HuH-7 (cell line): ENCODE measurements around the gene GALNT14.

Source experiments
- DNase-seq: peaks from one replicate; pipeline ENCODE4 v3.0.0; 2011; ENCODE audit warnings: low spot score

The GALNT14 gene

GRCh38 chr2:30894498-30895119 is 243.6 kb downstream of the GALNT14 start:
- DNase-seq: no peak

GRCh38 chr2:30888852-30889409 is 249.3 kb downstream of the GALNT14 start:
- no peak for DNase-seq

- no peak for DNase-seq
Observed at GRCh38 chr2:30886080-30886479, 252.2 kb downstream of the GALNT14 start.

GRCh38 chr2:30883822-30884221 is 254.4 kb downstream of the GALNT14 start:
- DNase-seq: no peak

GRCh38 chr2:30883184-30883583 is 255.1 kb downstream of the GALNT14 start:
- DNase-seq: no peak

GRCh38 chr2:30880516-30880915 is 257.7 kb downstream of the GALNT14 start:
- DNase-seq: no peak

- DNase-seq: no peak
Observed at GRCh38 chr2:30877833-30878232, 260.4 kb downstream of the GALNT14 start.

GRCh38 chr2:30872797-30873196 is 265.4 kb downstream of the GALNT14 start:
- no peak for DNase-seq

GRCh38 chr2:30871980-30872789 is 266.1 kb downstream of the GALNT14 start:
- no peak for DNase-seq

GRCh38 chr2:30871440-30871839 is 266.8 kb downstream of the GALNT14 start:
- no peak for DNase-seq

GRCh38 chr2:30869988-30870387 is 268.3 kb downstream of the GALNT14 start:
- DNase-seq: no peak

GRCh38 chr2:30867385-30867784 is 270.9 kb downstream of the GALNT14 start:
- DNase-seq: no peak

- no peak for DNase-seq
Observed at GRCh38 chr2:30866974-30867373, 271.3 kb downstream of the GALNT14 start.

GRCh38 chr2:30865892-30866681 is 272.2 kb downstream of the GALNT14 start:
- DNase-seq: no peak

- DNase-seq: no peak
Observed at GRCh38 chr2:30865243-30865642, 273.0 kb downstream of the GALNT14 start.

GRCh38 chr2:30862054-30862651 is 276.1 kb downstream of the GALNT14 start:
- DNase-seq: peak; percentile 32

- DNase-seq: no peak
Observed at GRCh38 chr2:30860726-30861125, 277.5 kb downstream of the GALNT14 start.
